Smooth muscle cell (in vitro differentiated cells): Measurements from ENCODE around the gene FNDC3B. TPM values are rescaled to one million over a fixed set of nuclear protein-coding genes. Genes with fewer than 3 reads are reported as not detected.
A peak's percentile ranks its signal among the peaks of the same experiment; 100 is the strongest.

Source experiments
- DNase-seq: peaks from one replicate; lab custom pipeline; 2025; ENCODE audit not compliant: unreplicated experiment; lab: John Stamatoyannopoulos, UW
- H2AFZ ChIP-seq: fragments of 200-600 bp; sonication (generic); 2 replicates; pipeline ENCODE4 v1.6.0; 2016; ENCODE audit warnings: antibody characterized with exemption, low read depth, mild to moderate bottlenecking
- H3F3A ChIP-seq: fragments of 200-600 bp; sonication (generic); 2 replicates; pipeline ENCODE4 v1.6.0; 2017; ENCODE audit warnings: antibody characterized with exemption, low read depth
- H3K27ac ChIP-seq: fragments of 200-600 bp; sonication (generic); 2 replicates; pipeline ENCODE4 v1.5.1; 2016; ENCODE audit warnings: low read depth, mild to moderate bottlenecking
- H3K27me3 ChIP-seq: fragments of 200-600 bp; sonication (generic); 2 replicates; pipeline ENCODE4 v1.6.1; 2016; ENCODE audit warnings: low read depth, mild to moderate bottlenecking
- H3K36me3 ChIP-seq: fragments of 200-600 bp; sonication (generic); 2 replicates; pipeline ENCODE4 v1.5.1; 2016; ENCODE audit warnings: low read depth
- H3K4me1 ChIP-seq: fragments of 200-600 bp; sonication (generic); 2 replicates; pipeline ENCODE4 v1.5.1; 2016; ENCODE audit warnings: low read depth
- H3K4me2 ChIP-seq: fragments of 200-600 bp; sonication (generic); 2 replicates; pipeline ENCODE4 v1.6.0; 2016; ENCODE audit warnings: mild to moderate bottlenecking
- H3K4me3 ChIP-seq: fragments of 200-600 bp; sonication (generic); 2 replicates; pipeline ENCODE4 v1.5.1; 2016; ENCODE audit warnings: mild to moderate bottlenecking
- H3K79me2 ChIP-seq: fragments of 200-600 bp; sonication (generic); 2 replicates; pipeline ENCODE4 v1.6.0; 2016; ENCODE audit warnings: low read depth, mild to moderate bottlenecking
- H3K9ac ChIP-seq: fragments of 200-600 bp; sonication (generic); 2 replicates; pipeline ENCODE4 v1.6.0; 2016; ENCODE audit warnings: low read depth
- H3K9me3 ChIP-seq: fragments of 200-600 bp; sonication (generic); replicated peaks from 2 replicates; pipeline ENCODE4 v1.5.1; 2016; ENCODE audit warnings: low read depth
- H4K20me1 ChIP-seq: fragments of 200-600 bp; sonication (generic); 2 replicates; pipeline ENCODE4 v1.6.0; 2016; ENCODE audit warnings: low read depth
- WGBS: methylation state at CpG from one replicate; pipeline ENCODE4 v1.1.7; 2016; ENCODE audit warnings: low lambda C conversion rate; 5-methylcytosine and 5-hydroxymethylcytosine counted together
- polyA plus RNA-seq: library from polyadenylated mRNA; unstranded; fragments of >200 nt; fragmentation: Nextera tagmentation; extraction: Ambion mirVana; gene quantifications from 2 replicates; pipeline ENCODE4 v1.2.1, GENCODE V29; 2016
- total RNA-seq: library from RNA; depleted of rRNA; stranded (reverse); fragments of >200 nt; gene quantifications from 2 replicates; pipeline ENCODE4 v1.2.3, GENCODE V29; 2014
- TF ChIP-seq, protein P1 (sequence below): fragments of 200-600 bp; sonication (generic); IDR thresholded peaks from 2 replicates; pipeline ENCODE4 v1.5.1; 2017; ENCODE audit warnings: borderline replicate concordance, mild to moderate bottlenecking, antibody characterized with exemption; ENCODE audit not compliant: insufficient read depth, poor library complexity, severe bottlenecking

Gene FNDC3B
- total and polyA plus RNA-seq, 2 experiments from 2014 or later = 149 to 294 TPM

DNA sequence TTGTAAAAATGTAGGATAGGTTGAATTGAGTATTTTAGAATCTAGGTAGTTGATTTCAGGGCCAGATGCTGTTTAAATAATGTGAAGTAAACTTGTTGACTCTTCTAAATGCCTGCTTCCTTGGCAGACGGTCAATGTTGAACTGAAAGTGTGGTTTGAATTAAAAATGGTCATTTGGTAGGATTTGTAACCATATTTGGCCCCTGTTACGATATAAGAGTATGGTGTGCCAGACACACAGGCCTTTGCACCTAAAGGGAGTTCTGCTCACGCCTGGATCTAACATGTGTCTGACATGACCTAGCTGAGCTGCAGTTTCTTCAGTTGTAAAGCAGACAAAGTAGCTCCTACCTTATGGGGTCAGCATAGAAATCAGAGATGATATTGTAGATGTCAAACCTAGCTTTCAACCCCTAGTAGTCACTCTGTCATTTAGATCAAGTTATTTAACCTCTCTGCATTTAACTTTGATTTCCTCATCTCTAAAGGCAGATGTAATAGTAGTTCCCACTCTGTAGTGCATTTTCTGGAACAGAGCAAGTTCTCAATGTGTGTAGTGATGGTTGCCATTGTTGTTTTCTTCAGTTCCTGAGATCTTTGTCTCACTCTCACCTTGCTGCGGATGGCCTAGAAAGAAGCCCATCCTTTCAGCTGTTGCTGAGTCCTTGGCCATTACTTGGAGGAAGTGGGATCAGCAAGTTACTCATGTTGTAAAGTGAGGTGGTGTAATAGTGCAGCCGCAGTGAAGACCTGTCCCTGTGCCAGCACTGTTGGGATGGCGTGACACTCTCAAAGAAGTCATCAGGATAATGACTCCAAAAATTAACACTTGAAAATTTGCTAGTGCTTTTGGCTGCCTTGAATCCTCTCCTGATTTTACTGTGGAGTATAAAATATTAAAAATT, 318.7 kb downstream of the FNDC3B start:
- peak overlapping the region; percentile 46 for H3K27ac ChIP-seq
- H2AFZ ChIP-seq = no peak overlapping the region
- no peaks in the 10 kb centered on the region for H3K27me3 ChIP-seq
- no peak overlapping the region for H3K4me3 ChIP-seq
- peaks cover 39% of the 10 kb centered on the region for H3K36me3 ChIP-seq
- DNase-seq = no peak
- H4K20me1 ChIP-seq = peaks cover 95% of the 10 kb centered on the region
- TF ChIP-seq, protein P1, sequence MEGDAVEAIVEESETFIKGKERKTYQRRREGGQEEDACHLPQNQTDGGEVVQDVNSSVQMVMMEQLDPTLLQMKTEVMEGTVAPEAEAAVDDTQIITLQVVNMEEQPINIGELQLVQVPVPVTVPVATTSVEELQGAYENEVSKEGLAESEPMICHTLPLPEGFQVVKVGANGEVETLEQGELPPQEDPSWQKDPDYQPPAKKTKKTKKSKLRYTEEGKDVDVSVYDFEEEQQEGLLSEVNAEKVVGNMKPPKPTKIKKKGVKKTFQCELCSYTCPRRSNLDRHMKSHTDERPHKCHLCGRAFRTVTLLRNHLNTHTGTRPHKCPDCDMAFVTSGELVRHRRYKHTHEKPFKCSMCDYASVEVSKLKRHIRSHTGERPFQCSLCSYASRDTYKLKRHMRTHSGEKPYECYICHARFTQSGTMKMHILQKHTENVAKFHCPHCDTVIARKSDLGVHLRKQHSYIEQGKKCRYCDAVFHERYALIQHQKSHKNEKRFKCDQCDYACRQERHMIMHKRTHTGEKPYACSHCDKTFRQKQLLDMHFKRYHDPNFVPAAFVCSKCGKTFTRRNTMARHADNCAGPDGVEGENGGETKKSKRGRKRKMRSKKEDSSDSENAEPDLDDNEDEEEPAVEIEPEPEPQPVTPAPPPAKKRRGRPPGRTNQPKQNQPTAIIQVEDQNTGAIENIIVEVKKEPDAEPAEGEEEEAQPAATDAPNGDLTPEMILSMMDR = no peak
- peaks cover 68% of the 10 kb centered on the region for H3F3A ChIP-seq
- H3K9me3 ChIP-seq = no peaks in the 10 kb centered on the region
- H3K9ac ChIP-seq = no peak overlapping the region
- WGBS = 90% methylated on average over 6 of the region's 6 CpGs
- H3K4me1 ChIP-seq = peaks cover 5% of the 10 kb centered on the region
- H3K79me2 ChIP-seq = peaks cover 50% of the 10 kb centered on the region
- H3K4me2 ChIP-seq = no peak overlapping the region

DNA sequence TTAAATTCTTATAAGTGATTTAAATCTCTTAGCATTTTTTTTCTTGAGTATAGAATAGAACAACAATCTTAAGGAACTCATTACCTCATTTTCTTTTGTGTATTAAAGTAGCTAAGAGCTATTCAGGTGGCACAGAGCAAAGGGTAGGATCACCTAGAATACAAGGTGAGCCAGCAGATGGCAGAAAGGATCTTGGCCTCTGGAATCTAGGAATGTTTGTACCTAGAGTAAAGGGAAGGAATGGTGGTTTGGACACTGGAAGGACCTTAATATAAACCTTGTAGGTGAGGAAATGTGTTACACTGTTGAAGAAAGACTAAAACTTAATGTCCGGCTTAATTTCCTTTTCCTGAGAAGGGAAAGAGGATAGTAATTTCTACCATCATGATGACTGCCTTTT, 319.9 kb downstream of the FNDC3B start:
- Histone ChIP-seq H3K9me3 (no peaks in the 10 kb centered on the region), H3F3A (peaks cover 66% of the 10 kb centered on the region), H3K4me3 (no peak overlapping the region), H3K4me1 (peaks cover 5% of the 10 kb centered on the region), H3K9ac (no peak overlapping the region), H3K36me3 (peaks cover 41% of the 10 kb centered on the region), H3K27me3 (no peaks in the 10 kb centered on the region), H4K20me1 (peaks cover 97% of the 10 kb centered on the region), H3K79me2 (peaks cover 53% of the 10 kb centered on the region), H2AFZ (no peak overlapping the region), H3K27ac (peak overlapping the region; percentile 27), H3K4me2 (no peak overlapping the region)
- 100% methylated on average over 1 of the region's 1 CpG for WGBS
- DNase-seq = no peak
- TF ChIP-seq, protein P1 = no peak

DNA sequence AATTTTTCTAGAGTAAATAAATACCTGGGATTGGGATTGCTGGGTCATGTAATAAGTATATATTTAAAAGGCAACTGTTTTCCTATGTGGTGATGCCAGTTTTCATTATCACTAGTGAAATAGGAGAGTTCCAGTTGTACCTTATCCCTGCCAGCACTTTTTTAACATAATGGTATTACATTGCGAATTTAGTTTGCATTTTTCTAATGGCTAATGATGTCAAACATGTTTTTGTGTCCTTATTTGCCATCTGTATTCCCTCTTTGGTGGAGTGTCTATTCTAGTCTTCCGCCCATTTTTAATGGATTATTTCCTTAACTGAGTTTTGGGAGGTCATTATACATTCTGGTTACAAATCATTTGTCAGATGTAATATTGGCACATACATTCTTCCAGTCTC, 320.6 kb downstream of the FNDC3B start:
- Histone ChIP-seq H3K27ac (peak overlapping the region; percentile 27), H3K79me2 (peaks cover 53% of the 10 kb centered on the region)
- WGBS = 98% methylated on average over 2 of the region's 2 CpGs

More for the DNA sequence above, 320.6 kb downstream of the FNDC3B start:
- H3K36me3 ChIP-seq = peaks cover 45% of the 10 kb centered on the region
- no peak overlapping the region for H3K4me2 ChIP-seq
- no peak overlapping the region for H2AFZ ChIP-seq
- no peaks in the 10 kb centered on the region for H3K9me3 ChIP-seq
- no peaks in the 10 kb centered on the region for H3K27me3 ChIP-seq
- no peak for DNase-seq
- H3K9ac ChIP-seq = no peak overlapping the region
- H3F3A ChIP-seq = peaks cover 66% of the 10 kb centered on the region
- H3K4me3 ChIP-seq = no peak overlapping the region
- peaks cover 5% of the 10 kb centered on the region for H3K4me1 ChIP-seq
- TF ChIP-seq, protein P1 = no peak
- H4K20me1 ChIP-seq = peaks cover 97% of the 10 kb centered on the region
